GM12872 (cell line): ENCODE data around the gene EFR3B.

Experiments used
- CTCF ChIP-seq: IDR thresholded peaks from 3 replicates; pipeline ENCODE4 v1.5.1; 2011; ENCODE audit warnings: low read depth, mild to moderate bottlenecking, low read length, moderate library complexity; ENCODE audit not compliant: insufficient read depth

Gene EFR3B

GRCh38 chr2:25146896-25147295 lies 105.0 kb downstream of the EFR3B start:
- no peak for TF ChIP-seq CTCF

- no peak for TF ChIP-seq CTCF
These were observed 107.8 kb downstream of the EFR3B start for GRCh38 chr2:25149646-25150045.

- no peak for TF ChIP-seq CTCF
These were observed 109.8 kb downstream of the EFR3B start for GRCh38 chr2:25151718-25152117.

GRCh38 chr2:25155401-25155800 lies 113.5 kb downstream of the EFR3B start:
- no peak for TF ChIP-seq CTCF

GRCh38 chr2:25158096-25158852 lies 116.4 kb downstream of the EFR3B start:
- TF ChIP-seq CTCF: no peak

GRCh38 chr2:25159949-25160348 lies 118.1 kb downstream of the EFR3B start:
- TF ChIP-seq CTCF: no peak; the same call in 2 of the 3 replicates

GRCh38 chr2:25160376-25160775 lies 118.5 kb downstream of the EFR3B start:
- no peak for TF ChIP-seq CTCF
